ENCODE data around the gene PPEF2.
"Not testable (repeated sequence)": the region's sequence is repeated elsewhere in the genome, so short reads cannot be mapped to it uniquely, and the experiment has no call there.

Gene PPEF2

GRCh38 chr4:75916091-75916661, 13.9 kb upstream of the PPEF2 start:
- peak; percentile 91 for TF ChIP-seq CTCF (conservative IDR thresholded peaks at IDR 0.05; ENCODE audit: low read depth, low read length)
- no peak overlapping the region for H3K4me3 ChIP-seq (ENCODE audit: low read length)
- DNase-seq (ENCODE audit: low read depth): peak; percentile 82

GRCh38 chr4:75912968-75913367, 10.7 kb upstream of the PPEF2 start:
- H3K4me3 ChIP-seq (ENCODE audit: low read length): no peak overlapping the region
- TF ChIP-seq CTCF (conservative IDR thresholded peaks at IDR 0.05; ENCODE audit: low read depth, low read length): no peak
- no peak for DNase-seq (ENCODE audit: low read depth)

- not testable (repeated sequence) for DNase-seq (ENCODE audit: low read depth); H3K4me3 ChIP-seq (ENCODE audit: low read length)
These were observed 8.6 kb upstream of the PPEF2 start for GRCh38 chr4:75910831-75911230.

DNA sequence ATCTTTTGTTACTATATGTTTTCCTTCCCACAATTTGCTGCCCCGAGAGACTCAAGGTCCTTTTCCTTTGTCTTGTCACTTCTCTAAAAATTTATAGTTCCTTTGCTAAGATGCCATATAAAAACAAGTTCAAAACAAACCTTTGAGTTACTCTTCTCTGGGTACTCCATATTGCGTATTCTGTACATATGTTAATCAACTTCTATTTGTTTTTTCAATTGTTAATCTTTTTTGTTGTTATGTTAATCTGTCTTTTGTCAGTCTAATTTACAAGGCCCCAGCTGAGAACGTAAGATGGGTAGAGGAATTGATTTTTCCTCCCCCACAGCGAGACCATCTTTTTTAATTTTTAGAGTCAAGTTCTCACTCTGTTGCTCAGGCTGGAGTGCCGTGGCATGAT, 7.2 kb upstream of the PPEF2 start:
- H3K4me3 ChIP-seq (ENCODE audit: low read length): no peak overlapping the region
- no peak for DNase-seq (ENCODE audit: low read depth)
- no peak for TF ChIP-seq CTCF (conservative IDR thresholded peaks at IDR 0.05; ENCODE audit: low read depth, low read length)

DNA sequence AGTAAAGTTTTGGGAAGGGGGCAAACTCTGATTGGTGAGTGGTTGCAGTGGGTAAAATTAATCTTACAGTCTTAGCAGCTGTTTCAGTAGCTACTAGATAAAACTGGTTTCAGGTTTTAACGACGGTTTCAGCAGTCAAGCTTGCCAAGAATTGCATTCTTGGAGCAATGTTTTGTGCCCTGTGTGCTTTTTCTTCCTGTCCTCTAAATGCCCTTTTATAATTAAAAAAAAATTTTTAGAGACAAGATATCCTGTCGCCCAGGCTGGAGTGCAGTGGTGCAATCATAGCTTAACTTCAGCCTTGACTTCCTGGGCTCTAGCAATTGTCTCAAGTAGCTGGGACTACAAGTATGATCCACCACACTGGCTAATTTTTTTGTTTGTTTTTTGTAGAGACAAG, 6.3 kb upstream of the PPEF2 start:
- TF ChIP-seq CTCF (conservative IDR thresholded peaks at IDR 0.05; ENCODE audit: low read depth, low read length): no peak
- DNase-seq (ENCODE audit: low read depth): no peak

GRCh38 chr4:75907966-75908365, 5.7 kb upstream of the PPEF2 start:
- H3K4me3 ChIP-seq (ENCODE audit: low read length): no peak overlapping the region
- DNase-seq (ENCODE audit: low read depth): no peak
- no peak for TF ChIP-seq CTCF (conservative IDR thresholded peaks at IDR 0.05; ENCODE audit: low read depth, low read length)

More for the DNA sequence above, 6.3 kb upstream of the PPEF2 start:
- H3K4me3 ChIP-seq (ENCODE audit: low read length): no peak overlapping the region

- no peak overlapping the region for H3K4me3 ChIP-seq (ENCODE audit: low read length)
- no peak for TF ChIP-seq CTCF (conservative IDR thresholded peaks at IDR 0.05; ENCODE audit: low read depth, low read length)
- no peak for DNase-seq (ENCODE audit: low read depth)
These were observed 1.8 kb upstream of the PPEF2 start for GRCh38 chr4:75904076-75904475.

DNA sequence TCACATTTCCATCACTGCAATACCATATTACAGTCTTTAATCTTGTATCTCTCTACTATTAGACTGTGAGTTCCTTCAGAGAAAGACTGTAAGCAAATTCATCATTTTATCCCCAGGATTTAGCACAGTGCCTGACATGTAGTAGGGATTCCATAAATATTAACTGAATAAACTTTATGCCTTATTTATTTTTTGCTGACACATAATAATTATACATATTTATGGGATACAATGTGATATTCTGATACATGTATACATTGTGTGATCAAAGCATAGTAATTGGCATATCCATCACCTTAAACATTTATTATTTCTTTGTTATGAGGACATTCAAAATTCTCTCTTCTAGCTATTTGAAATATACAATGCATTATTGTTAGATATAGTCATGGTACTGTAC, 3.7 kb downstream of the PPEF2 start:
- no peak for DNase-seq (ENCODE audit: low read depth)
- no peak for TF ChIP-seq CTCF (conservative IDR thresholded peaks at IDR 0.05; ENCODE audit: low read depth, low read length)

More for the DNA sequence above, 3.7 kb downstream of the PPEF2 start:
- H3K4me3 ChIP-seq (ENCODE audit: low read length): no peak overlapping the region

Data from retinal pigment epithelial cell (primary cell).